HEK293 (cell line): ENCODE results near the gene HEYL.

Experiments used
- CTCF ChIP-seq: fragments of 450-650 bp; formaldehyde crosslinking; IDR thresholded peaks from 2 replicates; pipeline ENCODE4 v1.5.1; 2016; ENCODE audit warnings: missing biosample characterization, missing genetic modification characterization
- EGR2 ChIP-seq: fragments of 450-650 bp; formaldehyde crosslinking; IDR thresholded peaks from 2 replicates; pipeline ENCODE4 v1.5.1; 2016; ENCODE audit warnings: low read depth, missing biosample characterization, missing genetic modification characterization
- RBAK ChIP-seq: fragments of 450-650 bp; formaldehyde crosslinking; IDR thresholded peaks from 2 replicates; pipeline ENCODE4 v1.5.1; 2016; ENCODE audit warnings: missing biosample characterization, missing genetic modification characterization
- ZFP3 ChIP-seq: fragments of 450-650 bp; formaldehyde crosslinking; IDR thresholded peaks from 2 replicates; pipeline ENCODE4 v1.5.1; 2016; ENCODE audit warnings: low read depth, missing biosample characterization, missing genetic modification characterization
- ZNF548 ChIP-seq: fragments of 450-650 bp; formaldehyde crosslinking; IDR thresholded peaks from 2 replicates; pipeline ENCODE4 v1.5.1; 2016; ENCODE audit warnings: missing biosample characterization, missing genetic modification characterization
- ZNF701 ChIP-seq: fragments of 450-650 bp; formaldehyde crosslinking; IDR thresholded peaks from 2 replicates; pipeline ENCODE4 v1.5.1; 2016; ENCODE audit warnings: missing biosample characterization, missing genetic modification characterization

DNA sequence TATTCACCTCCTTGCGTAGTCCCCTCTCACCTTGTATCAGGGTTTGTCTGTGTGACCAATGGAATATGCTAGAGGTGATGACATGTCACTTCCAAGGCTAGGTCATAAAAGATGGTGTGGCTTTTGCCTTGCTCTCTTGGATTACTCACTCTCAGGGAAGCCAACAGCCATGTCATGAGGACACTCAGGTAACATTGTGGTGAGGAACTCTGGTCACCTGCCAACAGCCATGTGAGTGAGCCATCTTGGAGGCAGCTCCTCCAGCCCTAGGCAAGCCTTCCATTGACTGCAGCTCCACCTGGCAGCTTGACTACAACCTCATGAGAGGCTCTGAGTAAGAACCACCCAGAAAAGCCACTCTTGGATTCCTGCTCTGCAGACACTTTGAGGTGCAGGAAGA is 11.0 kb upstream of the HEYL start:
- TF ChIP-seq CTCF (no peak), ZFP3 (tag by site-specific recombination) (no peak), ZNF701 (tag by site-specific recombination) (no peak), EGR2 (tag by site-specific recombination) (no peak), ZNF548 (no peak), RBAK (tag by site-specific recombination) (no peak)
